Activated T-cell treated with anti-CD3 and anti-CD28 coated beads, Interleukin-2, amount 50 U/mL, for 4 hours (primary cell): Measurements from ENCODE around the gene TMEM217. TPM values are rescaled to one million over a fixed set of nuclear protein-coding genes. Genes with fewer than 3 reads are reported as not detected.

Experiments
- ATAC-seq, 2 donors: fragments of 200-7000 bp; cut with Tn5 transposase; one replicate each; pipeline ENCODE4 v1.10.0; 2021
- DNase-seq: peaks from one replicate; pipeline ENCODE4 v3.0.0-alpha.2; 2020
- H3K27me3 Mint-ChIP-seq: one replicate; pipeline ENCODE4 v1.8.0; 2021; ENCODE audit warnings: low read depth, mixed read lengths
- H3K36me3 Mint-ChIP-seq: one replicate; pipeline ENCODE4 v1.8.0; 2022; ENCODE audit warnings: mixed read lengths; ENCODE audit not compliant: insufficient read depth
- H3K4me1 Mint-ChIP-seq: one replicate; pipeline ENCODE4 v1.8.0; 2021; ENCODE audit warnings: low read depth, mixed read lengths
- H3K4me3 Mint-ChIP-seq: one replicate; pipeline ENCODE4 v1.8.0; 2021; ENCODE audit warnings: mild to moderate bottlenecking, moderate library complexity, mixed read lengths
- H3K9me3 Mint-ChIP-seq: one replicate; pipeline ENCODE4 v1.8.0; 2021; ENCODE audit warnings: mixed read lengths
- total RNA-seq, 3 donors: library from RNA; stranded (reverse); gene quantifications; one replicate each; pipeline ENCODE4 v1.2.1, GENCODE V29; 2021

The TMEM217 gene
- total RNA-seq, 3 donors from 2014 or later = 2.3 to 4.2 (median 2.8) TPM

GRCh38 chr6:37222992-37223391, 35.0 kb downstream of the TMEM217 start:
- Mint-ChIP-seq H3K4me3 (peak overlapping the region; percentile 75), H3K27me3 (no peaks in the 10 kb centered on the region), H3K36me3 (no peaks in the 10 kb centered on the region), H3K9me3 (no peaks in the 10 kb centered on the region), H3K4me1 (peaks cover 10% of the 10 kb centered on the region)
- DNase-seq (no peak), ATAC-seq (no peak)

GRCh38 chr6:37222125-37222967, 35.6 kb downstream of the TMEM217 start:
- peak; percentile 55 for DNase-seq
- Mint-ChIP-seq H3K9me3 (no peaks in the 10 kb centered on the region), H3K36me3 (no peaks in the 10 kb centered on the region), H3K4me3 (peak overlapping the region; percentile 75), H3K27me3 (no peaks in the 10 kb centered on the region), H3K4me1 (peaks cover 10% of the 10 kb centered on the region)
- ATAC-seq = peak; percentile 99

- ATAC-seq (no peak), DNase-seq (no peak)
- Mint-ChIP-seq H3K4me1 (peaks cover 10% of the 10 kb centered on the region), H3K27me3 (no peaks in the 10 kb centered on the region), H3K4me3 (peak overlapping the region; percentile 75), H3K36me3 (no peaks in the 10 kb centered on the region), H3K9me3 (no peaks in the 10 kb centered on the region)
Measured at GRCh38 chr6:37221585-37222124, 36.3 kb downstream of the TMEM217 start.

- no peaks in the 10 kb centered on the region for H3K27me3 Mint-ChIP-seq
- no peaks in the 10 kb centered on the region for H3K36me3 Mint-ChIP-seq
- H3K4me3 Mint-ChIP-seq = no peak overlapping the region
- no peaks in the 10 kb centered on the region for H3K9me3 Mint-ChIP-seq
- ATAC-seq = no peak
- no peak for DNase-seq
- peaks cover 10% of the 10 kb centered on the region for H3K4me1 Mint-ChIP-seq
Measured at GRCh38 chr6:37218511-37218910, 39.4 kb downstream of the TMEM217 start.

- ATAC-seq = no peak
- H3K9me3 Mint-ChIP-seq = no peaks in the 10 kb centered on the region
- H3K4me1 Mint-ChIP-seq = peaks cover 9% of the 10 kb centered on the region
- no peak overlapping the region for H3K4me3 Mint-ChIP-seq
- no peak for DNase-seq
- no peaks in the 10 kb centered on the region for H3K36me3 Mint-ChIP-seq
- no peaks in the 10 kb centered on the region for H3K27me3 Mint-ChIP-seq
Measured at GRCh38 chr6:37218061-37218460, 39.9 kb downstream of the TMEM217 start.

- no peaks in the 10 kb centered on the region for H3K27me3 Mint-ChIP-seq
- no peaks in the 10 kb centered on the region for H3K9me3 Mint-ChIP-seq
- no peaks in the 10 kb centered on the region for H3K36me3 Mint-ChIP-seq
- ATAC-seq (no peak), DNase-seq (no peak)
- no peak overlapping the region for H3K4me3 Mint-ChIP-seq
- peaks cover 30% of the 10 kb centered on the region for H3K4me1 Mint-ChIP-seq
Measured at GRCh38 chr6:37212268-37212667, 45.7 kb downstream of the TMEM217 start.

- Mint-ChIP-seq H3K36me3 (no peaks in the 10 kb centered on the region), H3K9me3 (no peaks in the 10 kb centered on the region), H3K4me1 (peaks cover 46% of the 10 kb centered on the region), H3K4me3 (no peak overlapping the region), H3K27me3 (no peaks in the 10 kb centered on the region)
- DNase-seq (peak; percentile 78), ATAC-seq (peak; percentile 64)
Measured at GRCh38 chr6:37210313-37210968, 47.5 kb downstream of the TMEM217 start.

- peaks cover 50% of the 10 kb centered on the region for H3K4me1 Mint-ChIP-seq
- peak overlapping the region; percentile 35 for H3K4me3 Mint-ChIP-seq
- ATAC-seq (peak; percentile 46 to 47), DNase-seq (peak; percentile 42)
- H3K9me3 Mint-ChIP-seq = no peaks in the 10 kb centered on the region
- no peaks in the 10 kb centered on the region for H3K27me3 Mint-ChIP-seq
- no peaks in the 10 kb centered on the region for H3K36me3 Mint-ChIP-seq
Measured at GRCh38 chr6:37209461-37210205, 48.3 kb downstream of the TMEM217 start.

GRCh38 chr6:37208793-37209192, 49.2 kb downstream of the TMEM217 start:
- no peaks in the 10 kb centered on the region for H3K9me3 Mint-ChIP-seq
- peaks cover 56% of the 10 kb centered on the region for H3K4me1 Mint-ChIP-seq
- H3K27me3 Mint-ChIP-seq = no peaks in the 10 kb centered on the region
- no peaks in the 10 kb centered on the region for H3K36me3 Mint-ChIP-seq
- no peak for DNase-seq
- no peak overlapping the region for H3K4me3 Mint-ChIP-seq
- ATAC-seq = no peak

GRCh38 chr6:37207903-37208456, 50.0 kb downstream of the TMEM217 start:
- ATAC-seq (peak; percentile 75 to 77), DNase-seq (peak; percentile 90)
- no peaks in the 10 kb centered on the region for H3K27me3 Mint-ChIP-seq
- H3K9me3 Mint-ChIP-seq = no peaks in the 10 kb centered on the region
- H3K36me3 Mint-ChIP-seq = no peaks in the 10 kb centered on the region
- no peak overlapping the region for H3K4me3 Mint-ChIP-seq
- peaks cover 64% of the 10 kb centered on the region for H3K4me1 Mint-ChIP-seq

- Mint-ChIP-seq H3K4me1 (peaks cover 77% of the 10 kb centered on the region), H3K9me3 (no peaks in the 10 kb centered on the region), H3K4me3 (no peak overlapping the region), H3K27me3 (no peaks in the 10 kb centered on the region), H3K36me3 (no peaks in the 10 kb centered on the region)
- DNase-seq = no peak
- ATAC-seq = no peak
Measured at GRCh38 chr6:37206622-37207021, 51.3 kb downstream of the TMEM217 start.

GRCh38 chr6:37205997-37206340, 52.0 kb downstream of the TMEM217 start:
- no peaks in the 10 kb centered on the region for H3K36me3 Mint-ChIP-seq
- H3K4me3 Mint-ChIP-seq = no peak overlapping the region
- no peak for ATAC-seq
- no peaks in the 10 kb centered on the region for H3K27me3 Mint-ChIP-seq
- no peak for DNase-seq
- H3K9me3 Mint-ChIP-seq = no peaks in the 10 kb centered on the region
- peaks cover 80% of the 10 kb centered on the region for H3K4me1 Mint-ChIP-seq

- Mint-ChIP-seq H3K4me3 (no peak overlapping the region), H3K36me3 (no peaks in the 10 kb centered on the region), H3K27me3 (no peaks in the 10 kb centered on the region), H3K9me3 (no peaks in the 10 kb centered on the region), H3K4me1 (peaks cover 76% of the 10 kb centered on the region)
- DNase-seq (no peak), ATAC-seq (peak in 1 of 2 donors; percentile 9)
Measured at GRCh38 chr6:37205175-37205996, 52.6 kb downstream of the TMEM217 start.
